Activated CD4-positive, alpha-beta memory T cell treated with anti-CD3 and anti-CD28 coated beads for 36 hours (primary cell): ENCODE results near the gene ARMC5. TPM values are rescaled to one million over a fixed set of nuclear protein-coding genes. Genes with fewer than 3 reads are reported as not detected.
"Not testable (repeated sequence)": the region's sequence is repeated elsewhere in the genome, so short reads cannot be mapped to it uniquely, and the experiment has no call there.

Experiments
- CTCF ChIA-PET: fragments of 350-600 bp; sonication (Branson Sonifier 250); formaldehyde crosslinking; loops from one replicate; lab custom pipeline; 2021; ENCODE audit warnings: antibody characterized with exemption, inconsistent platforms; lab: Charles Lee
- POLR2A ChIA-PET: fragments of 350-600 bp; sonication (Branson Sonifier 250); formaldehyde crosslinking; loops from one replicate; lab custom pipeline; 2021; ENCODE audit warnings: antibody characterized with exemption; lab: Charles Lee
- DNase-seq: peaks from one replicate; pipeline ENCODE4 v3.0.0-alpha.2; 2020
- H3K27ac Mint-ChIP-seq: one replicate; pipeline ENCODE4 v1.8.0; 2021; ENCODE audit warnings: mixed read lengths
- H3K27me3 Mint-ChIP-seq: one replicate; pipeline ENCODE4 v1.8.0; 2021; ENCODE audit warnings: mixed read lengths
- H3K36me3 Mint-ChIP-seq: one replicate; pipeline ENCODE4 v1.8.0; 2021; ENCODE audit warnings: mixed read lengths
- H3K4me1 Mint-ChIP-seq: one replicate; pipeline ENCODE4 v1.8.0; 2021; ENCODE audit warnings: low read depth, mixed read lengths
- H3K4me3 Mint-ChIP-seq: one replicate; pipeline ENCODE4 v1.8.0; 2021; ENCODE audit warnings: mild to moderate bottlenecking, mixed read lengths
- H3K9me3 Mint-ChIP-seq: one replicate; pipeline ENCODE4 v1.8.0; 2021; ENCODE audit warnings: mixed read lengths
- intact Hi-C: fragments of 100-400 bp; cut with micrococcal nuclease; formaldehyde crosslinking; loops from one replicate; pipeline ENCODE4 v1.15.1; 2023
- total RNA-seq, 2 experiments: library from RNA; stranded (reverse); gene quantifications; one replicate each; pipeline ENCODE4 v1.2.3, GENCODE V29; 2021

ARMC5 gene
- total RNA-seq, 2 experiments from 2014 or later, result 5.5 to 6.4 TPM

DNA sequence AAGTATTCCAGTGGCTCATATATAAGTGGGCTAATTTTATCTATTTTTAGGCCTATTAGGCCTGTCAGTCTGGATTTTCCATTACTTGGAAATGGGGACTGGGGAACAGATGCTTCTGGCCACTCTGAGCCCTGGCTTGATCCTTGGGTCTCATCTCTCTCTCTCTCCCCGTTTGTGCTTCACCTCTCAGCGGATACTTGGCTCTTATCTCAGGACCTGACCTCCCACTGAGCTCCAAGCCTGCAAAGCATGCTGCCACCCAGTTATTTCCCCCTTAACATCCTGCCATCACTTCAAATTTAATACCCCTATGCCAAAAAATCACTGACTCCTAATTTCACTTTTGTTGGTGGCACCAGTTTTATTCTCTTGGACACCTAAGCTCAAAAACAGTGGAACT is 20.9 kb upstream of the ARMC5 start:
- Mint-ChIP-seq H3K9me3 (no peaks in the 10 kb centered on the region), H3K36me3 (no peaks in the 10 kb centered on the region), H3K4me3 (no peak overlapping the region), H3K27me3 (no peaks in the 10 kb centered on the region), H3K27ac (no peak overlapping the region), H3K4me1 (peaks cover 17% of the 10 kb centered on the region)
- no peak for DNase-seq
- CTCF ChIA-PET, result no interaction called here
- POLR2A ChIA-PET, result no interaction called here
- intact Hi-C loops, result no loop called here

DNA sequence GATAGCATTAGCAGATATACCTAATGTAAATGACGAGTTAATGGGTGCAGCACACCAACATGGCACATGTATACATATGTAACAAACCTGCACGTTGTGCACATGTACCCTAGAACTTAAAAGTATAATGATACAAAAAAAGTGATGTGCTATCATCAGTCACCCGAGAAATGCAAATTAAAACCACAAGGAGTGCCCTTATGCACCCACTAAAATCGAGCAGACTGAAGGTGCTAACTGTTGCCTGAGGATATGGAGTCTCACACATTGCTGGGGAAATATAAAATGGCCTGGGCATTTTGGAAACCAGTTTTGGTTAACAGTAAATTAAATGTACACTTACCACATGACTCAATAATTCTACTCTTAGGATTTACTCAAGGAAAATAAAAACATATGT is 20.3 kb upstream of the ARMC5 start:
- CTCF ChIA-PET, H3K36me3 Mint-ChIP-seq, H3K27ac Mint-ChIP-seq, DNase-seq, intact Hi-C loops, POLR2A ChIA-PET, H3K27me3 Mint-ChIP-seq, H3K9me3 Mint-ChIP-seq, H3K4me3 Mint-ChIP-seq: not testable (repeated sequence)
- peaks cover 17% of the 10 kb centered on the region for H3K4me1 Mint-ChIP-seq

DNA sequence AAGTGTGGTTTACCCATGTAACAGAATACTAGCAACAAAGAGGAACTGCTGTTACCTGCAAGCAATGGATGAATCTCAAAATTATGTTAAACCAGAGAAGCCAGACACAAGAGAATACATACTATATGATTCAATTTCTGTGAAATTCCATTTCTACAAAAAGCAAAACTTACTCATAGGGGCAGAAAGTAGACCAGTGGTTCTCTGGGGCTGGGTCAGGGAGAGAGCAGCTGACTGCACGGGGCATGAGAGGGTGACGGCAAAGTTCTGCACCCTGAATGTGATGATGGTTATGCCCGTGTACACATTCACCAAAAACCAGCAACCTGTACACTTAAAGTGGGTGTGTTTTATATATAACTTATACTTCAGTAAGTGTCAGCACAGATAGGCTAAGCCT is 19.8 kb upstream of the ARMC5 start:
- intact Hi-C loops, result no loop called here
- H3K4me1 Mint-ChIP-seq, result peaks cover 17% of the 10 kb centered on the region
- CTCF ChIA-PET, result no interaction called here
- peak; percentile 37 for DNase-seq
- H3K9me3 Mint-ChIP-seq, result no peaks in the 10 kb centered on the region
- H3K27ac Mint-ChIP-seq, result no peak overlapping the region
- no peak overlapping the region for H3K4me3 Mint-ChIP-seq
- H3K27me3 Mint-ChIP-seq, result no peaks in the 10 kb centered on the region
- H3K36me3 Mint-ChIP-seq, result no peaks in the 10 kb centered on the region
- POLR2A ChIA-PET, result interaction anchor here (1.4 kb wide), 1 partner anchor 260 kb away, joined by 3 read pairs; the partner anchor contains the start of gene FUS

DNA sequence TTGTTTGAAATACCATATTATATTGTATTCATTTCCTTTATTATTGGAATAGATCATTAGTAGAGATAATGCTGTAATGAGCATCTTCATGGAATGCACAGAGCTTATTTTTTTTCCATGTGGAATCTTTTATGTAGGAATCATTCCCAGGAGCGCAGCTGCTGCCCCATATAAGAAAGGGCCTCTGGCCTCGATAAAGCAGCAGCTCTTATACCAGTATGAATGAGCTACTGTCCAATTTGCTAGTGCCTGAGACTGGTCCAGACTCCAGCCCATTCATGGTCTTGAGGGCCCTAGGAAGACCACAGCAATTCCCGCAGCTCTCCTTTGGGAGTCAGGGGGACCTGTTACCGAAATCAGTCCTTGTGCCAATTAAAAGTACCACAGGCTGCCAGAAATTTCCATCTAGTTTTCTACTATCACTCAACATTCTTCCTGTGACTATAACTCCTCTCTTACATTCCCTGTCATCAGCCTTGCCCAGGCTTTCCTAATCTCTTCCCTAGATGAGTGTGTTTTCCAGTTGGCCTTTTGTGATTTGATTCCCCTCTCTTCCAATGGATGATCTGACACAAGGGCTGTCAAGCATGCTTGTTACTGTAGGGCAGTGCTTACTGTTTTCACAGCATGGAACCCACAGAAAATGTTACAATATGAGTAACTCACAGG is 18.7 kb upstream of the ARMC5 start:
- Mint-ChIP-seq H3K27ac (no peak overlapping the region), H3K4me3 (no peak overlapping the region), H3K36me3 (no peaks in the 10 kb centered on the region), H3K27me3 (no peaks in the 10 kb centered on the region), H3K4me1 (peaks cover 17% of the 10 kb centered on the region), H3K9me3 (no peaks in the 10 kb centered on the region)
- POLR2A ChIA-PET, result interaction anchor here (0.7 to 1.4 kb wide), 2 partner anchors 252 to 261 kb away, joined by 3 read pairs; partner anchors contain the start of gene FUS
- DNase-seq, result no peak
- CTCF ChIA-PET, result interaction anchor here (0.7 to 1.2 kb wide), 6 partner anchors 19 to 499 kb away, joined by 3 read pairs; partner anchors contain the start of gene HSD3B7
- intact Hi-C loops, result loop anchor here (5.0 to 10.0 kb wide), 3 partner anchors 53 to 456 kb away; partner anchors contain the start of genes HSD3B7 and PYCARD

DNA sequence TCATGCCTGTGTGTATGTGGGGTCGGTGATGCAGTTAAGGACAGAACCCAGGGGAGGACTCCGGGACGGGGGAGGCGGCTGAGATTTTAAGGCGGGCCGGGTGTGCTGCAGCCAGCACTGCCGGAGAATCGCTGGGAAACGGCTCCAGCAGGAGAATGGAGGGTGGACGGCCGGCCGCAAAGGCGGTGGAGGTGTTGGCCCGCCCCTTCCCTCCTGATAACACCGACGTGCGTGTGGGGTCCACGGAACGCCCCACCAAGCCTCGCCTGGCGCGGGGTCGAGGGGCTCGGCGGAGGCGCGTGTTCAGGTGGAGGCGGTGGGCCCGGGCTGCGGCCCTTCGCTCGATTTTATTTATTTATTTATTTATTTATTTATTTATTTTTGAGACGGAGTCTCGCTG is 17.3 kb upstream of the ARMC5 start:
- no peak for DNase-seq
- Mint-ChIP-seq H3K27ac (no peak overlapping the region), H3K9me3 (no peaks in the 10 kb centered on the region), H3K27me3 (no peaks in the 10 kb centered on the region), H3K4me3 (peak overlapping the region; percentile 70), H3K36me3 (no peaks in the 10 kb centered on the region), H3K4me1 (peaks cover 17% of the 10 kb centered on the region)
- POLR2A ChIA-PET, result interaction anchor here (1.3 to 1.5 kb wide), 2 partner anchors 14 to 245 kb away, joined by 4 to 6 read pairs; no protein-coding TSS in a partner anchor
- CTCF ChIA-PET, result interaction anchor here (0.7 to 2.8 kb wide), 17 partner anchors 10 to 459 kb away, joined by 3 to 20 read pairs (median 9); partner anchors contain the start of genes HSD3B7 and PYCARD
- intact Hi-C loops, result loop anchor here (5.0 to 10.0 kb wide), 3 partner anchors 55 to 457 kb away; partner anchors contain the start of genes HSD3B7 and PYCARD

DNA sequence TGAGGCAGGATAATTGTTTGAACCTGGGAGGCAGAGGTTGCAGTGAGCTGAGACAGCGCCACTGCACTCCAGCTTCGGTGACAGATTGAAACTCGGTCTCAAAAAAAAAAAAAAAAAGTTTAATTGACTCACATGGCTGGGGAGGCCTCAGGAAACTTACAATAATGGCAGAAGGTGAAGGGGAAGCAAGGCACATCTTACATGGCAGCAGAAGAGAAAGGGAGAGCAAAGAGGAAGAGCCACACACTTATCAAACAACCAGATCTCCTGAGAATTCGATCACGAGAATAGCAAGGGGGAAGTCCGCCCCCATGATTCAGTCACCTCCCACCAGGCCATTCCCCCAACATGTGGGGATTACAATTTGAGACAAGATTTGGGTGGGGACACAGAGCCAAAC is 13.4 kb upstream of the ARMC5 start:
- H3K27me3 Mint-ChIP-seq, H3K27ac Mint-ChIP-seq, H3K36me3 Mint-ChIP-seq, POLR2A ChIA-PET, H3K4me1 Mint-ChIP-seq, H3K4me3 Mint-ChIP-seq, DNase-seq, H3K9me3 Mint-ChIP-seq: not testable (repeated sequence)
- CTCF ChIA-PET, result interaction anchor here (0.6 kb wide), 1 partner anchor 14 kb away, joined by 3 read pairs; no protein-coding TSS in a partner anchor
- intact Hi-C loops, result loop anchor here (10.0 kb wide), 1 partner anchor 461 kb away; the partner anchor contains the start of gene HSD3B7

DNA sequence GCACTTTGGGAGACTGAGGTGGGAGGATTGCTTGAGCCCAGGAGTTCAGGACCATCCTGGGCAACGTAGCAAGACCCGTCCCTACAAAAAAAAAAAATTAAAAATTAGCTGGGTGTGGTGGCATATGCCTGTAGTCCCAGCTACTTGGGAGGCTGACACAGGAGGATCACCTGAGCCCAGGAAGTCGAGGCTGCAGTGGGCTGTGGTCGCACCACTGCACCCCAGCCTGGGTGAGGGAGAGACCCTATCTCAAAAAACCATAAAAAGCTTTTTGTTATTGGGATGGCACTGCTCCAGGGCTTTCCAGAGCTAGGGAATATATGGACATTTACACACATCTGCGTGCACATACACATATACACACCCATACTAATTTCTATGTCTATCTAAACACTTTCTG is 8.1 kb upstream of the ARMC5 start:
- no peak overlapping the region for H3K4me3 Mint-ChIP-seq
- no peak overlapping the region for H3K27ac Mint-ChIP-seq
- no peaks in the 10 kb centered on the region for H3K27me3 Mint-ChIP-seq
- H3K36me3 Mint-ChIP-seq, result peaks cover 2% of the 10 kb centered on the region
- intact Hi-C loops, result no loop called here
- ChIA-PET CTCF (interaction anchor here (1.8 to 3.2 kb wide), 2 partner anchors 8 to 9 kb away, joined by 8 to 16 read pairs; partner anchors contain the start of gene ZNF843), POLR2A (no interaction called here)
- no peak for DNase-seq
- H3K4me1 Mint-ChIP-seq, result peaks cover 25% of the 10 kb centered on the region
- H3K9me3 Mint-ChIP-seq, result no peaks in the 10 kb centered on the region

DNA sequence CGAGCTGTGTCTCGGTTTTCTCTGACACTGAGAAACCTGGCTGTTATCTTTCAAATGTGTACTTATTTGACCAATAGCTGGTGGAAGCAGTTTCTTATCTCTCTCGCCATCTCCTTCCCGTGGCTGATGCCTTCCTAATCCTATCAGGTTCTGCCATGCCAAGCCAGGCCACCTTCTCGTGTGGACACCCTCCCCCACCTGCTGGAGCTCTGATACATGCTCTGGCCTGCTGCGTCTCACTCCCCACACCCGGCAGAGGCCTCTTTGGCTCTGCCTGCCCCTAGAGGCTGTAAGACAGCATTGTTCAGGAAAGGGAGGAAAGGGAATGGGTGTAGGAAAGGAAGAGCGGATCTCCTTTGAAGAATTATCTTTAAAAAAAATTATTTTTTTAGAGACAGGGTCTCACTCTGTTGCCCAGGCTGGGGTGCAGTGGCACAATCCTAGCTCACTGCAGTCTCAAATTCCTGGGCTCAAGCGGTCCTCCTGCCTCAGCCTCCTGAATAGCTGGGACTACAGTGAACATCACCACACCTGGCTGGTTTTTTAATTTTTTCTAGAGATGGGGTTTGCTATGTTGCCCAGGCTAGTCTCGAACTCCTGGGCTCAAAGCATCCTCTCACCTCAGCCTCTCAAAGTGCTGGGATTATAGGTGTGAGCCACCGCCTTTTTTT is 7.5 kb upstream of the ARMC5 start:
- POLR2A ChIA-PET, result no interaction called here
- Mint-ChIP-seq H3K27me3 (no peaks in the 10 kb centered on the region), H3K9me3 (no peaks in the 10 kb centered on the region), H3K36me3 (peaks cover 2% of the 10 kb centered on the region), H3K27ac (no peak overlapping the region), H3K4me3 (no peak overlapping the region), H3K4me1 (peaks cover 30% of the 10 kb centered on the region)
- CTCF ChIA-PET, result interaction anchor here (1.8 to 3.2 kb wide), 2 partner anchors 9 kb away, joined by 8 to 16 read pairs; partner anchors contain the start of gene ZNF843
- intact Hi-C loops, result no loop called here
- DNase-seq, result peak; percentile 34

DNA sequence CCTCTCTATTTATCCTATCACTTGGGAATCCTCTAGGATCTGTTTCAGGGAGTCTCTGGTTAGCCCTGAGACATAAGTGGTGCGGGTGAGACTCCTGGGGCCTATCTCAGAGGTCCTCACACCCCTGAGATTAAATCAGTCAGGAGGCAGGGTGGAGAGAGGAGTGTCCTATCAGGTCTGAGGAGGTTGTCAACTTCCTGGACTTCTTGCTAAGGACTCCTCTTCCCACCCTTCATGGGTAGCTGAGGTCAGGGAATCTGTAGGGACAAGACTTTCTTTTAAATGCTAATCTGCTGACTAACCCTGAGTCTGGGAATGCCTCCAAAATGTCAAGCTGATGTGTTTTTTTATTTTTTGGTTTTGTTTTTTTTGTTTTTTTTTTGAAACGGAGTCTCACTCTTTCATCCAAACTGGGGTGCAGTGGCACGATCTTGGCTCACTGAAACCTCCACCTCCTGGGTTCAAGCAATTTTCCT is 6.6 kb upstream of the ARMC5 start:
- H3K36me3 Mint-ChIP-seq, result peaks cover 6% of the 10 kb centered on the region
- no peak overlapping the region for H3K4me3 Mint-ChIP-seq
- no peak for DNase-seq
- CTCF ChIA-PET, result interaction anchor here (1.8 to 3.2 kb wide), 2 partner anchors 8 to 9 kb away, joined by 8 to 16 read pairs; partner anchors contain the start of gene ZNF843
- peak overlapping the region; percentile 12 for H3K27ac Mint-ChIP-seq
- intact Hi-C loops, result no loop called here
- no peaks in the 10 kb centered on the region for H3K27me3 Mint-ChIP-seq
- POLR2A ChIA-PET, result interaction anchor here (0.6 kb wide), 1 partner anchor 38 kb away, joined by 3 read pairs; no protein-coding TSS in a partner anchor
- H3K9me3 Mint-ChIP-seq, result no peaks in the 10 kb centered on the region
- H3K4me1 Mint-ChIP-seq, result peaks cover 38% of the 10 kb centered on the region

DNA sequence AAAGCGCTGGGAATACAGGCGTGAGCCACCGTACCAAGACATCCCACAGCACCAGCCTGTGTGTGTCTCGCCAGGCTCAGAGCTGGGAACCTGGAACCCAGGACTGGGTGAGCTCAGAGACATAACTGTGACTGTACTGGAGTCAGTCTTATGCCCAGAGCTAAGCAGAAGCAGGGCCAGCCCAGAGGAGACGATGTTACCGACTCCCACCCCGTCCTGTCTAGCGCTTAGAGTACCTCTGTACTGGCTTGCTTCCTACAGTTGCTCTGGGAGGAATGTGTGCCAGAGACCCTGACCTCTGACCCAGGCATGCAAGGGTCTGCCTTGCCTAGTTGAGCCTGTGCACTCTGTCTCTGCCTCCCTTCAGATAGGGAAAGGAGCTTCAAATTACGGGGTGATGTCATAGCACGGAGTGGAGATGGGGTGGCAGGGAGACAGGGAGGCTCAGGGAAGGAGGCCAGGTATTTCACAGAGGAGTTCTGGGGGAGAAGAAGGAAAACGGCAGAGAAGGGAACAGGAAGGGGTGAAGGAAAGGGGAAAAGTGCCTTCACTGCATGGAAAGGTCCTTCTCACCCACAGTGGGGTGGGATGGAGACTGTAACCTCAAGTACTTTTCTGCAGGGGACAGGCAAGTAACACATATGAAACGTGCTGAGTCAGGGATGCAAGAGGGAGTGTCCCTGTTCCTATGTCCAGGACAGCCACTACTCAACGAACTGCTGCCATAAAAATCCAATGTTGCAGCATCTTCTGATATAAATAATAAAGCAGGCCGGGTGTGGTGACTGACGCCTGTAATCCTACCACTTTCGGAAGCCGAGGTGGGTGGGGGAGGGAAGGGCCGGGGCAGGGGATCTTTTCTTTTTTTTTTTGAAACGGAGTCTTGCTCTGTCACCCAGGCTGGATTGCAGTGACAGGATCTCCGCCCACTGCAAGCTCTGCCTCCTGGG is 5.8 kb upstream of the ARMC5 start:
- intact Hi-C loops, result no loop called here
- no peak overlapping the region for H3K4me3 Mint-ChIP-seq
- H3K9me3 Mint-ChIP-seq, result no peaks in the 10 kb centered on the region
- ChIA-PET CTCF (interaction anchor here (3.2 kb wide), 1 partner anchor 10 kb away, joined by 16 read pairs; the partner anchor contains the start of gene ZNF843), POLR2A (no interaction called here)
- no peak for DNase-seq
- peaks cover 13% of the 10 kb centered on the region for H3K36me3 Mint-ChIP-seq
- H3K27me3 Mint-ChIP-seq, result no peaks in the 10 kb centered on the region
- H3K27ac Mint-ChIP-seq, result no peak overlapping the region
- H3K4me1 Mint-ChIP-seq, result peaks cover 44% of the 10 kb centered on the region
